Activated CD4-positive, alpha-beta T cell treated with anti-CD3 and anti-CD28 coated beads, Interleukin-2, amount 10 ng/mL, durations not matched to agents 7 days and 5 days (primary cell): ENCODE results near the gene NEDD4. TPM values are rescaled to one million over a fixed set of nuclear protein-coding genes. Genes with fewer than 3 reads are reported as not detected.
A peak's percentile ranks its signal among the peaks of the same experiment; 100 is the strongest.

Experiments
- CTCF ChIA-PET: fragments of 350-600 bp; sonication (Branson Sonifier 250); formaldehyde crosslinking; loops from one replicate; lab custom pipeline; 2021; ENCODE audit warnings: antibody characterized with exemption; lab: Charles Lee
- POLR2A ChIA-PET: fragments of 350-600 bp; sonication (Branson Sonifier 250); formaldehyde crosslinking; loops from one replicate; lab custom pipeline; 2021; ENCODE audit warnings: antibody characterized with exemption; lab: Charles Lee
- DNase-seq: peaks from one replicate; pipeline ENCODE4 v3.0.0-alpha.2; 2020
- H3K27ac Mint-ChIP-seq: one replicate; pipeline ENCODE4 v1.8.0; 2021; ENCODE audit warnings: mild to moderate bottlenecking, moderate library complexity, mixed read lengths
- H3K27me3 Mint-ChIP-seq: one replicate; pipeline ENCODE4 v1.8.0; 2021; ENCODE audit warnings: mixed read lengths
- H3K36me3 Mint-ChIP-seq: one replicate; pipeline ENCODE4 v1.8.0; 2021; ENCODE audit warnings: low read depth, mixed read lengths
- H3K4me1 Mint-ChIP-seq: one replicate; pipeline ENCODE4 v1.8.0; 2021; ENCODE audit warnings: mixed read lengths
- H3K4me3 Mint-ChIP-seq: one replicate; pipeline ENCODE4 v1.8.0; 2021; ENCODE audit warnings: mild to moderate bottlenecking, moderate library complexity, mixed read lengths
- H3K9me3 Mint-ChIP-seq: one replicate; pipeline ENCODE4 v1.8.0; 2021; ENCODE audit warnings: mixed read lengths
- total RNA-seq, 2 experiments: library from RNA; stranded (reverse); gene quantifications; one replicate each; pipeline ENCODE4 v1.2.3, GENCODE V29; 2021

The NEDD4 gene
- total RNA-seq, 2 experiments from 2014 or later, result 8.7 to 11.1 TPM

DNA sequence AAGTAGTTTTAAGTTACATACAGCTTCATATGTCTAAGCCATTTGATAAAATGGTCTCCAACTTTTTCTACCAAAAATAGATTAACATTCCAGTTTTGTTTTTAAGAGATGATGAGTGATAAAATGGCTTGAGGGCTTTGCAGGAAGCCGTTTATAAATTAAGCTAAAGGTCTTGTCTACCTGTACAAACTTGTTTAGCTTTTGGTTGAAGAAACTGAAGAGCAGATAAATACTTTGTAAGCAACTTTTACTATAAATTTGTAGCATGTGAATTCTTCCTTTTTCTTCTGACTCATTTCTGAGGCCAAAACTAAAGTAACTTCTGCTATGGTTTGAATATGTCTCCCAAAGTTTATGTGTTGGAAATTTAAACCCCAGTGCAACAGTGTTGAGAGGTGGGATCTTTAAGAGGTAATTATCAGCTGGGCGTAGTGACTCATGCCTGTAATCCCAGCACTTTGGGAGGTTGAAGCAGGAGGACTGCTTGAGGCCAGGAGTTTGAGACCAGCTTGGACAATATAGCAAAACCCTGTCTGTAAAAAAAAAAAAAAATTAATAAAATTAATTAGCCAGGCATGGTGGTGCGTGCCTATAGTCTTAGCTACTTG lies 8.2 kb upstream of the NEDD4 start:
- no peak for DNase-seq
- H3K27me3 Mint-ChIP-seq, result peaks cover 43% of the 10 kb centered on the region
- no peak overlapping the region for H3K27ac Mint-ChIP-seq
- ChIA-PET POLR2A (no interaction called here), CTCF (interaction anchor here (1.7 kb wide), 1 partner anchor 9 kb away, joined by 6 read pairs; no protein-coding TSS in a partner anchor)
- no peaks in the 10 kb centered on the region for H3K4me1 Mint-ChIP-seq
- no peaks in the 10 kb centered on the region for H3K9me3 Mint-ChIP-seq
- no peak overlapping the region for H3K4me3 Mint-ChIP-seq
- H3K36me3 Mint-ChIP-seq, result no peaks in the 10 kb centered on the region

DNA sequence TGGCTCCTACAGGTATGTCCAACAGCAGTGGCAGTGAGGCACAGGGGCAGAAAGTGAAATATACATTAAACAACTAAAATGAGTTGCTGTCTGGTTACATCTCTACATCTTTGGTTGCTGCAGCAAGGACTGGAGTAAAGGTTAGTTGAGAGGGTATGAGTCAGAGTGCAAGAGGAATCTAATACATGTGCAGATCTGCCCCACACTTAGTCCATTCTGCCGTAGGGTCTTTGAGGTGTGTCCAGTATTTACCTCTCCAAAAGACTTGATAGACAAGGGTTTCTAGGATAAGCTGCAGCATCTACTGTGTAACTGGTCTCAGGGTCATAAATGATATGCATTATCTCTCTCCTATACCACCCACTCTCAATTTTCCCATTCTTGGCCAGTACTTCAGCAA lies 6.2 kb upstream of the NEDD4 start:
- Mint-ChIP-seq H3K36me3 (no peaks in the 10 kb centered on the region), H3K27me3 (peaks cover 48% of the 10 kb centered on the region), H3K27ac (no peak overlapping the region), H3K4me3 (no peak overlapping the region), H3K9me3 (no peaks in the 10 kb centered on the region), H3K4me1 (no peaks in the 10 kb centered on the region)
- ChIA-PET POLR2A (no interaction called here), CTCF (no interaction called here)
- DNase-seq, result no peak

DNA sequence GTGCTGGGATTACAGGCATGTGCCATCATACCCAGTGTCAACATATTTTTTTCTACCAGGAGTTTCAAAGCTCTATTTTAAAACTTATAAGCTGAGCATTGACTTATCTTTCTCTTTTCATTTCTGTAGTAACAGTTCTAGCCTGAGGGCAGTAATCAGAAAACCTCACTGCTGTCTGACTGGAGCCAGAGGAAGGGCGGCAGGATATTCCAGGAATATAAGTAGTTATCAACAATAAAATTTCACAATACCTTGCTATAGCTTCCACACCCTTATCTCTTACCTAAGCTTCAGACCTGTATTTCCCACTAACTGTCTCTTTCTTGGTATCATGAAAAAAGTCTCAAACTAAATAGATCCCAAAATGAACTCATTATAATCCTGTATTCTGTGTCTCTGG lies 5.1 kb upstream of the NEDD4 start:
- Mint-ChIP-seq H3K4me3 (no peak overlapping the region), H3K4me1 (peaks cover 5% of the 10 kb centered on the region), H3K27me3 (peaks cover 48% of the 10 kb centered on the region), H3K9me3 (no peaks in the 10 kb centered on the region), H3K27ac (no peak overlapping the region), H3K36me3 (no peaks in the 10 kb centered on the region)
- DNase-seq, result no peak
- CTCF ChIA-PET, result interaction anchor here (0.9 kb wide), 1 partner anchor 9 kb away, joined by 3 read pairs; no protein-coding TSS in a partner anchor
- POLR2A ChIA-PET, result no interaction called here

GRCh38 chr15:55993804-55994560 lies 570 bp upstream of the NEDD4 start:
- H3K4me1 Mint-ChIP-seq, result peaks cover 21% of the 10 kb centered on the region
- CTCF ChIA-PET, result interaction anchor here (0.5 to 0.9 kb wide), 3 partner anchors 14 to 53 kb away, joined by 3 to 4 read pairs (median 4); no protein-coding TSS in a partner anchor
- H3K27ac Mint-ChIP-seq, result no peak overlapping the region
- DNase-seq, result no peak
- peak overlapping the region; percentile 63 for H3K4me3 Mint-ChIP-seq
- H3K36me3 Mint-ChIP-seq, result peaks cover 3% of the 10 kb centered on the region
- H3K9me3 Mint-ChIP-seq, result no peaks in the 10 kb centered on the region
- H3K27me3 Mint-ChIP-seq, result peaks cover 40% of the 10 kb centered on the region
- POLR2A ChIA-PET, result no interaction called here

DNA sequence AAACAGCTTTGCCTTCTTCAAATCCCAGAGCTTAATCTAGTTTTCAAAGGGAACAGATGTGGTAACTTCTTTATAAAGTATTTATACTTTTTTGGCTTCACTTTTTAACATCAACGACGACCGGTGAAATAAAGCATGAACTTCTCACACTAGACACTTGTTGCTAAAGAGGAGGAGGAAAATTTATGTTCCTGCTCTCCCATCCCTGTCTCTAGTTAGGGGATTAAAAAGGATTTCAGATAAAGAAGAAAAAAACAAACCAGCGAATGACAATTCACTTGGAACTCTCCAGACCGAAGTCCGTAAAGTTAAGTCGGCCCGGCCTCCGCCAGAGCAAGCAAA lies 672 bp downstream of the NEDD4 start:
- ChIA-PET CTCF (interaction anchor here (1.3 to 1.5 kb wide), 2 partner anchors 9 to 253 kb away, joined by 5 to 6 read pairs; no protein-coding TSS in a partner anchor), POLR2A (no interaction called here)
- peak overlapping the region; percentile 84 for H3K4me3 Mint-ChIP-seq
- H3K9me3 Mint-ChIP-seq, result no peaks in the 10 kb centered on the region
- H3K4me1 Mint-ChIP-seq, result peaks cover 21% of the 10 kb centered on the region
- H3K27ac Mint-ChIP-seq, result peak overlapping the region; percentile 75
- H3K27me3 Mint-ChIP-seq, result peaks cover 29% of the 10 kb centered on the region
- peaks cover 3% of the 10 kb centered on the region for H3K36me3 Mint-ChIP-seq
- no peak for DNase-seq

DNA sequence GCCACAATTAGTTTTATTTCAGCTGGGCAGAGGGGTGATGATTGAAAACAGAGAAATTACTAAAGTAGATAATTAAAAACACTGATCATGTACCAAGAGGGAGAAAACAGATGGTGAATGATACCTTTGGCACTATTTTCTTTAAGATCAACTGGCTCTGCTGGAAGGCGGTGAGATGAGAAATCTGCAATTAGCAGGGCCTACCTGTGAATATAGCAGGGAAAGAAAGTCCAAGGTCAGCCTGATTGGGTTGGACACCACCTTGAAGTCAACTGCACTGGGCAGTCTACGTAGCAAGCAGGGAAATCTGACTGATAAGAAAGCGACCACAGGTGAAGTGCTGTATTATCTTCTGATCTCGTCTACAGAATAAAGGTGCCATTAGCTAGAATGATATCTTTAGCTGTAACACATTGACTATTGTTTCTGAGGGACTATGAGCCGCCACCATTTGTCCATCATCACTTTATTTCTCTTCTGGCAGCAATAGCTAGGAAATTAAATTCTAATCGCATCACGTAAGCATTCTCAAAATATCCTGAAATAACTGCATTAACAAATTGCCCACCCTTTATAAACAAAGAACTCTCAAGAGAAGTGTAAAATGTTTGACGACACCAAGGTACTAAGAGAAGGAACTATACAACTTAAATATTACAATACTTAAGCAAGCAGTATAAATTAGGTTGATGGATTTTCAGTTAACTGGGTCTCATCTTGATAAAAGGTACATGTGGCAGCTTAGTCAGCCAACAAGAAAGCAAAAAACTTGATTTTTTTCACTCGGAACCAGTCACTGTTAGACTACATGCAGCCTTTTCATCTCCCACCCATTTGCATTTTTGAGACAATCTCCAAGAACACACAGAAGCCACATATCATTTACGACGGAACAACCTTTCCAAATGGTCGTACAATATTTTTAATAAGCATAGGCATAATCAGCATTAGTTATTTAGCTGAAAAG lies 1.3 kb downstream of the NEDD4 start:
- no peaks in the 10 kb centered on the region for H3K9me3 Mint-ChIP-seq
- H3K4me1 Mint-ChIP-seq, result peaks cover 21% of the 10 kb centered on the region
- H3K4me3 Mint-ChIP-seq, result peak overlapping the region; percentile 84
- no peak overlapping the region for H3K27ac Mint-ChIP-seq
- CTCF ChIA-PET, result interaction anchor here (1.3 to 1.5 kb wide), 2 partner anchors 10 to 253 kb away, joined by 5 to 6 read pairs; no protein-coding TSS in a partner anchor
- peaks cover 3% of the 10 kb centered on the region for H3K36me3 Mint-ChIP-seq
- peaks cover 29% of the 10 kb centered on the region for H3K27me3 Mint-ChIP-seq
- POLR2A ChIA-PET, result no interaction called here
- DNase-seq, result no peak

- DNase-seq, result no peak
- H3K36me3 Mint-ChIP-seq, result peaks cover 4% of the 10 kb centered on the region
- no peaks in the 10 kb centered on the region for H3K9me3 Mint-ChIP-seq
- H3K4me3 Mint-ChIP-seq, result no peak overlapping the region
- H3K27me3 Mint-ChIP-seq, result peaks cover 18% of the 10 kb centered on the region
- no peak overlapping the region for H3K27ac Mint-ChIP-seq
- ChIA-PET CTCF (no interaction called here), POLR2A (no interaction called here)
- H3K4me1 Mint-ChIP-seq, result peaks cover 21% of the 10 kb centered on the region
These were observed 2.4 kb downstream of the NEDD4 start for GRCh38 chr15:55990998-55991397.

- Mint-ChIP-seq H3K9me3 (no peaks in the 10 kb centered on the region), H3K27ac (no peak overlapping the region), H3K4me1 (peaks cover 21% of the 10 kb centered on the region), H3K36me3 (peaks cover 5% of the 10 kb centered on the region), H3K27me3 (peaks cover 13% of the 10 kb centered on the region), H3K4me3 (no peak overlapping the region)
- ChIA-PET POLR2A (no interaction called here), CTCF (interaction anchor here (1.3 kb wide), 1 partner anchor 8 kb away, joined by 3 read pairs; no protein-coding TSS in a partner anchor)
- DNase-seq, result no peak
These were observed 2.9 kb downstream of the NEDD4 start for GRCh38 chr15:55990516-55990915.

DNA sequence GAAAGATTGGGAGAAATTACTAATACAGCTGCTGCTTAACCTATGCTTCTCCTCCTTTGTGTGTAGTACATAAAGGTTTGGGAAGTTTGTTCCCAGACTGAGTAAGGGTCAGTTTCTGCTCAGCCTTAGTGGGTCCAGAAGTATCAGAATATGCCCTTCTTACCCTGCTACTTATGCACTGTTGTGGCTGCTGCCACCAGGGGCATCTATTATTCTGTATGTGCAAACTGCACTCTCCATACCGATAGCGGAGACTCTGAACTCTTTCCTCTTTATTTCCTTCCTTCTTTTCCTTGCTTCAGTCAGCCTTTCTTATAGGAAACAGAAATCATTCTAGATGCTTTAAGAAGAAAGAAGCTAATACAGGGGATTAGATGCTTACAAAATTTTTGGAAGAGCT lies 4.0 kb downstream of the NEDD4 start:
- peaks cover 5% of the 10 kb centered on the region for H3K36me3 Mint-ChIP-seq
- H3K9me3 Mint-ChIP-seq, result no peaks in the 10 kb centered on the region
- peaks cover 20% of the 10 kb centered on the region for H3K4me1 Mint-ChIP-seq
- ChIA-PET POLR2A (no interaction called here), CTCF (interaction anchor here (1.3 kb wide), 1 partner anchor 9 kb away, joined by 3 read pairs; no protein-coding TSS in a partner anchor)
- H3K4me3 Mint-ChIP-seq, result no peak overlapping the region
- no peak for DNase-seq
- H3K27ac Mint-ChIP-seq, result no peak overlapping the region
- H3K27me3 Mint-ChIP-seq, result peaks cover 11% of the 10 kb centered on the region

DNA sequence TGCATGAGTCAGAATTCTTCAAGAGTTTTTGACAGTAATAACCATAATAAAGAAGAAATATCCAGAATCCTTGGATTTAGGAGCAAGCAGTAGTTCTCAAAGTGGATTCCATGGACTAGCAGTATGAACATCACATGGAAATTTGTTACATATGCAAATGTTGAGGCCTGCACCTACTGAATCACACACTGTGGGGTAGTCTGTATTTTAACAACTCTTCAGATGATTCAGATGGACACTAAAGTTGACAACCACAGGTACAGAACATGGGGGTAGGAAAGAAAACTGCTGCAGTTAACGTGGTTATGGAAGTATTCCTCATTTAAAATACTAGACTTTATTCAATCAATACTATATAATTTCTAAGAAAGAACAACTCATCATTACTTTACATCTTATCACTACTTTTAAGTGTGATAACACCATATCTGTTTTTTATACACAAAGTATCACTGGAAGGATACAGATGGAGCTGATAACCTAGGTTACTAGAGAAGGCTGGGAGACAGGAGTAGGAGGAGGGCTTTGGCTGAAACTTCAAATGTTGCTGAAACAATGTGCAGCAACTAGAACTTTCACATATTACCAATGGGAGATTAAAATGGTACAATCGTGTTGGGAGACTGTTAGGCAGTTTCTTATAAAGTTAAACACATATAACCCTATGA lies 11.7 kb downstream of the NEDD4 start:
- H3K27ac Mint-ChIP-seq, result no peak overlapping the region
- POLR2A ChIA-PET, result no interaction called here
- no peaks in the 10 kb centered on the region for H3K4me1 Mint-ChIP-seq
- H3K36me3 Mint-ChIP-seq, result peaks cover 2% of the 10 kb centered on the region
- CTCF ChIA-PET, result no interaction called here
- no peak for DNase-seq
- H3K27me3 Mint-ChIP-seq, result no peaks in the 10 kb centered on the region
- no peaks in the 10 kb centered on the region for H3K9me3 Mint-ChIP-seq
- no peak overlapping the region for H3K4me3 Mint-ChIP-seq

GRCh38 chr15:55980511-55980910 lies 12.9 kb downstream of the NEDD4 start:
- Mint-ChIP-seq H3K9me3 (no peaks in the 10 kb centered on the region), H3K27ac (no peak overlapping the region), H3K4me1 (no peaks in the 10 kb centered on the region), H3K27me3 (no peaks in the 10 kb centered on the region), H3K36me3 (no peaks in the 10 kb centered on the region), H3K4me3 (no peak overlapping the region)
- CTCF ChIA-PET, result no interaction called here
- POLR2A ChIA-PET, result no interaction called here
- DNase-seq, result no peak

DNA sequence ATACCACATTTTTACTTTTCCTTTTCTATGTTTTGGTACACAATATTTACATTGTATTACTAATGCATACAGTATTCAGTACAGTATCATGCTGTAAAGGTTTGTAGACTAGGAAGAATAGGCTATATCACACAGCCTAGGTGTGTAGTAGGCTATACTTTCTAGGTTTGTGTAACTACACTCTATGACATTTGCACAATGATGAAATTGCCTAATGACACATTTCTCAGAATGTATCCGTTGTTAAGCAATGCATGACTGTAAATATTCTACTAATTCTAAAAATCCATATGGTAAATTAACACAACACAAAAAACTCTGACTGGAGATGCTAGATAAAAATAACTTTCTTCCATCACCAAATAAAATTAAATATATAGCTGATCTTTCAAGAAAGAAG lies 16.2 kb downstream of the NEDD4 start:
- no peak for DNase-seq
- H3K27ac Mint-ChIP-seq, result no peak overlapping the region
- H3K27me3 Mint-ChIP-seq, result no peaks in the 10 kb centered on the region
- H3K4me1 Mint-ChIP-seq, result no peaks in the 10 kb centered on the region
- H3K4me3 Mint-ChIP-seq, result no peak overlapping the region
- POLR2A ChIA-PET, result no interaction called here
- H3K9me3 Mint-ChIP-seq, result no peaks in the 10 kb centered on the region
- no peaks in the 10 kb centered on the region for H3K36me3 Mint-ChIP-seq
- CTCF ChIA-PET, result interaction anchor here (0.6 to 1.3 kb wide), 2 partner anchors 17 to 803 kb away, joined by 3 to 4 read pairs; partner anchors contain the start of gene NEDD4
